PFSK-1 (cell line): ENCODE measurements around the gene LMF2.

Source experiments
- FOXP2 ChIP-seq: optimal IDR thresholded peaks from 2 replicates; pipeline ENCODE3; 2011; ENCODE audit warnings: borderline replicate concordance, control low read depth, inconsistent platforms; ENCODE audit not compliant: insufficient read depth; ENCODE audit errors: extremely low read length, extremely low read depth
- POLR2AphosphoS5 ChIP-seq: IDR thresholded peaks from 2 replicates; pipeline ENCODE4 v1.6.1; 2012; ENCODE audit warnings: low read depth, mild to moderate bottlenecking, control low read depth, low read length, moderate library complexity
- TF ChIP-seq, protein P1 (sequence below), 2 experiments: IDR thresholded peaks; 2 replicates each; pipeline versions ENCODE4 v1.6.1 to v1.8.0; 2011 to 2012; ENCODE audit warnings: low read depth in 2 of 2, low read length in 2 of 2, control low read depth in 1 of 2, inconsistent platforms in 1 of 2, mild to moderate bottlenecking in 1 of 2, moderate library complexity in 1 of 2; ENCODE audit not compliant: insufficient read depth in 1 of 2

DNA sequence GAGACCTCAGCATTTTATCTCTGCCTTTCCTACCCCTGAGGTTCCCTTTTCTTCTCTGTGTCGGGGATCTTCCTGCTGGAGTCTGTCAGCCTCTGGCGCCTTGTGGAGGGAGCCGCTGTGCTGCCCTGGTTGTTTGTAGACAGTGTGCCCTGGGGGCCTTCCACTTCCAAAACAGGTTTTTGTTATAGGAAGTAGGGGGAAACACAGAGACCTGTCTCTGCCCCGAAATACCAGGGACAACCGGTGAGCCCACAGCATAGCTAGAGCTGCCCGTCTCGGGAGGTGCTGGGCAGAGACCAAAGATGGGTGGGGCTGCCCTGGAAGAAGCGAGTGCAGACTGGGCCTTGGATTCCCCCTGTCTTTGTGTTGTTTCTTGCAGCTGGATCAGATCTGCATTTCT, 8.6 kb upstream of the LMF2 start:
- TF ChIP-seq FOXP2: no peak
- TF ChIP-seq, protein P1, sequence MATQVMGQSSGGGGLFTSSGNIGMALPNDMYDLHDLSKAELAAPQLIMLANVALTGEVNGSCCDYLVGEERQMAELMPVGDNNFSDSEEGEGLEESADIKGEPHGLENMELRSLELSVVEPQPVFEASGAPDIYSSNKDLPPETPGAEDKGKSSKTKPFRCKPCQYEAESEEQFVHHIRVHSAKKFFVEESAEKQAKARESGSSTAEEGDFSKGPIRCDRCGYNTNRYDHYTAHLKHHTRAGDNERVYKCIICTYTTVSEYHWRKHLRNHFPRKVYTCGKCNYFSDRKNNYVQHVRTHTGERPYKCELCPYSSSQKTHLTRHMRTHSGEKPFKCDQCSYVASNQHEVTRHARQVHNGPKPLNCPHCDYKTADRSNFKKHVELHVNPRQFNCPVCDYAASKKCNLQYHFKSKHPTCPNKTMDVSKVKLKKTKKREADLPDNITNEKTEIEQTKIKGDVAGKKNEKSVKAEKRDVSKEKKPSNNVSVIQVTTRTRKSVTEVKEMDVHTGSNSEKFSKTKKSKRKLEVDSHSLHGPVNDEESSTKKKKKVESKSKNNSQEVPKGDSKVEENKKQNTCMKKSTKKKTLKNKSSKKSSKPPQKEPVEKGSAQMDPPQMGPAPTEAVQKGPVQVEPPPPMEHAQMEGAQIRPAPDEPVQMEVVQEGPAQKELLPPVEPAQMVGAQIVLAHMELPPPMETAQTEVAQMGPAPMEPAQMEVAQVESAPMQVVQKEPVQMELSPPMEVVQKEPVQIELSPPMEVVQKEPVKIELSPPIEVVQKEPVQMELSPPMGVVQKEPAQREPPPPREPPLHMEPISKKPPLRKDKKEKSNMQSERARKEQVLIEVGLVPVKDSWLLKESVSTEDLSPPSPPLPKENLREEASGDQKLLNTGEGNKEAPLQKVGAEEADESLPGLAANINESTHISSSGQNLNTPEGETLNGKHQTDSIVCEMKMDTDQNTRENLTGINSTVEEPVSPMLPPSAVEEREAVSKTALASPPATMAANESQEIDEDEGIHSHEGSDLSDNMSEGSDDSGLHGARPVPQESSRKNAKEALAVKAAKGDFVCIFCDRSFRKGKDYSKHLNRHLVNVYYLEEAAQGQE (IDR thresholded peaks at IDR 0.05; ENCODE audit: insufficient read depth in 1 of 2, low read depth in 2 of 2, low read length in 2 of 2): no peak
- no peak for TF ChIP-seq POLR2AphosphoS5
